Activated CD8-positive, alpha-beta memory T cell treated with anti-CD3 and anti-CD28 coated beads, Interleukin-2, amount 10 ng/mL, durations not matched to agents 7 days and 5 days (primary cell): ENCODE measurements around the gene KRTAP12-2. TPM values are rescaled to one million over a fixed set of nuclear protein-coding genes. Genes with fewer than 3 reads are reported as not detected.

Source experiments
- ATAC-seq: fragments of 150-1000 bp; cut with Tn5 transposase; one replicate; pipeline ENCODE4 v1.10.0; 2021; ENCODE audit warnings: moderate library complexity
- CTCF ChIA-PET: fragments of 350-600 bp; sonication (Branson Sonifier 250); formaldehyde crosslinking; loops from one replicate; lab custom pipeline; 2021; ENCODE audit warnings: antibody characterized with exemption; lab: Charles Lee
- DNase-seq: peaks from one replicate; pipeline ENCODE4 v3.0.0-alpha.2; 2020
- H3K27ac Mint-ChIP-seq: one replicate; pipeline ENCODE4 v1.8.0; 2021; ENCODE audit warnings: mild to moderate bottlenecking, mixed read lengths
- H3K27me3 Mint-ChIP-seq: one replicate; pipeline ENCODE4 v1.8.0; 2021; ENCODE audit warnings: mixed read lengths
- H3K36me3 Mint-ChIP-seq: one replicate; pipeline ENCODE4 v1.8.0; 2021; ENCODE audit warnings: mild to moderate bottlenecking, mixed read lengths
- H3K4me1 Mint-ChIP-seq: one replicate; pipeline ENCODE4 v1.8.0; 2021; ENCODE audit warnings: mixed read lengths
- H3K4me3 Mint-ChIP-seq: one replicate; pipeline ENCODE4 v1.8.0; 2021; ENCODE audit warnings: mild to moderate bottlenecking, moderate library complexity, mixed read lengths
- H3K9me3 Mint-ChIP-seq: one replicate; pipeline ENCODE4 v1.8.0; 2022; ENCODE audit warnings: low read depth, mixed read lengths
- total RNA-seq, 2 experiments: library from RNA; stranded (reverse); gene quantifications; one replicate each; pipeline ENCODE4 v1.2.3, GENCODE V29; 2021

The KRTAP12-2 gene
- total RNA-seq, 2 experiments from 2014 or later, result not detected

- Mint-ChIP-seq H3K9me3 (no peaks in the 10 kb centered on the region), H3K27ac (no peak overlapping the region), H3K4me3 (no peak overlapping the region), H3K36me3 (peaks cover 9% of the 10 kb centered on the region), H3K4me1 (peaks cover 3% of the 10 kb centered on the region), H3K27me3 (peaks cover 90% of the 10 kb centered on the region)
- CTCF ChIA-PET, result interaction anchor here (1.7 kb wide), 1 partner anchor 93 kb away, joined by 4 read pairs; no protein-coding TSS in a partner anchor
- ATAC-seq, result no peak
- peak; percentile 23 for DNase-seq
These were observed 41.6 kb upstream of the KRTAP12-2 start for GRCh38 chr21:44708213-44708865.

- peak; percentile 21 for DNase-seq
- CTCF ChIA-PET, result no interaction called here
- Mint-ChIP-seq H3K27me3 (peaks cover 90% of the 10 kb centered on the region), H3K9me3 (no peaks in the 10 kb centered on the region), H3K27ac (no peak overlapping the region), H3K4me3 (no peak overlapping the region), H3K36me3 (peaks cover 9% of the 10 kb centered on the region), H3K4me1 (peaks cover 3% of the 10 kb centered on the region)
- ATAC-seq, result no peak
These were observed 40.2 kb upstream of the KRTAP12-2 start for GRCh38 chr21:44706706-44707581.

GRCh38 chr21:44706026-44706705, 39.4 kb upstream of the KRTAP12-2 start:
- H3K4me1 Mint-ChIP-seq, result peaks cover 3% of the 10 kb centered on the region
- no peak overlapping the region for H3K27ac Mint-ChIP-seq
- no peak overlapping the region for H3K4me3 Mint-ChIP-seq
- no peaks in the 10 kb centered on the region for H3K9me3 Mint-ChIP-seq
- H3K27me3 Mint-ChIP-seq, result peaks cover 91% of the 10 kb centered on the region
- DNase-seq, result peak; percentile 22
- CTCF ChIA-PET, result no interaction called here
- no peak for ATAC-seq
- peaks cover 9% of the 10 kb centered on the region for H3K36me3 Mint-ChIP-seq

- DNase-seq (peak; percentile 19), ATAC-seq (no peak)
- Mint-ChIP-seq H3K4me1 (peaks cover 1% of the 10 kb centered on the region), H3K27ac (no peak overlapping the region), H3K36me3 (peaks cover 9% of the 10 kb centered on the region), H3K4me3 (no peak overlapping the region), H3K27me3 (peaks cover 91% of the 10 kb centered on the region), H3K9me3 (no peaks in the 10 kb centered on the region)
- CTCF ChIA-PET, result no interaction called here
These were observed 37.9 kb upstream of the KRTAP12-2 start for GRCh38 chr21:44704636-44705001.

GRCh38 chr21:44703731-44704635, 37.3 kb upstream of the KRTAP12-2 start:
- H3K9me3 Mint-ChIP-seq, result no peaks in the 10 kb centered on the region
- DNase-seq (peak; percentile 38), ATAC-seq (no peak)
- H3K27me3 Mint-ChIP-seq, result peaks cover 88% of the 10 kb centered on the region
- CTCF ChIA-PET, result interaction anchor here (1.0 kb wide), 1 partner anchor 193 kb away, joined by 3 read pairs; no protein-coding TSS in a partner anchor
- H3K4me1 Mint-ChIP-seq, result no peaks in the 10 kb centered on the region
- no peak overlapping the region for H3K4me3 Mint-ChIP-seq
- no peak overlapping the region for H3K27ac Mint-ChIP-seq
- peaks cover 9% of the 10 kb centered on the region for H3K36me3 Mint-ChIP-seq

- ATAC-seq, result no peak
- H3K27me3 Mint-ChIP-seq, result peaks cover 88% of the 10 kb centered on the region
- no peaks in the 10 kb centered on the region for H3K9me3 Mint-ChIP-seq
- CTCF ChIA-PET, result interaction anchor here (1.0 kb wide), 1 partner anchor 193 kb away, joined by 3 read pairs; no protein-coding TSS in a partner anchor
- H3K27ac Mint-ChIP-seq, result no peak overlapping the region
- DNase-seq, result peak; percentile 29
- no peaks in the 10 kb centered on the region for H3K4me1 Mint-ChIP-seq
- peaks cover 9% of the 10 kb centered on the region for H3K36me3 Mint-ChIP-seq
- H3K4me3 Mint-ChIP-seq, result no peak overlapping the region
These were observed 36.4 kb upstream of the KRTAP12-2 start for GRCh38 chr21:44702973-44703730.

GRCh38 chr21:44702111-44702972, 35.6 kb upstream of the KRTAP12-2 start:
- Mint-ChIP-seq H3K4me3 (no peak overlapping the region), H3K9me3 (no peaks in the 10 kb centered on the region), H3K27me3 (peaks cover 88% of the 10 kb centered on the region), H3K27ac (no peak overlapping the region), H3K4me1 (no peaks in the 10 kb centered on the region), H3K36me3 (peaks cover 9% of the 10 kb centered on the region)
- CTCF ChIA-PET, result interaction anchor here (1.0 kb wide), 2 partner anchors 10 to 192 kb away, joined by 3 read pairs; no protein-coding TSS in a partner anchor
- peak; percentile 37 for DNase-seq
- ATAC-seq, result no peak

- peaks cover 90% of the 10 kb centered on the region for H3K27me3 Mint-ChIP-seq
These were observed 34.8 kb upstream of the KRTAP12-2 start for GRCh38 chr21:44701541-44701940.

GRCh38 chr21:44701023-44701400, 34.3 kb upstream of the KRTAP12-2 start:
- CTCF ChIA-PET, result interaction anchor here (1.0 kb wide), 1 partner anchor 9 kb away, joined by 3 read pairs; no protein-coding TSS in a partner anchor
- H3K9me3 Mint-ChIP-seq, result no peaks in the 10 kb centered on the region
- H3K4me1 Mint-ChIP-seq, result no peaks in the 10 kb centered on the region
- no peak for DNase-seq
- no peak for ATAC-seq
- H3K27me3 Mint-ChIP-seq, result peaks cover 89% of the 10 kb centered on the region
- no peak overlapping the region for H3K27ac Mint-ChIP-seq
- H3K4me3 Mint-ChIP-seq, result no peak overlapping the region
- peaks cover 6% of the 10 kb centered on the region for H3K36me3 Mint-ChIP-seq

More at GRCh38 chr21:44701541-44701940, 34.8 kb upstream of the KRTAP12-2 start:
- H3K4me3 Mint-ChIP-seq, result no peak overlapping the region
- no peaks in the 10 kb centered on the region for H3K4me1 Mint-ChIP-seq
- H3K27ac Mint-ChIP-seq, result no peak overlapping the region
- DNase-seq (peak; percentile 35), ATAC-seq (no peak)
- peaks cover 9% of the 10 kb centered on the region for H3K36me3 Mint-ChIP-seq
- no peaks in the 10 kb centered on the region for H3K9me3 Mint-ChIP-seq
- CTCF ChIA-PET, result interaction anchor here (1.0 kb wide), 1 partner anchor 10 kb away, joined by 3 read pairs; no protein-coding TSS in a partner anchor

- peaks cover 1% of the 10 kb centered on the region for H3K36me3 Mint-ChIP-seq
- ATAC-seq (no peak), DNase-seq (peak; percentile 34)
- CTCF ChIA-PET, result no interaction called here
- peaks cover 85% of the 10 kb centered on the region for H3K27me3 Mint-ChIP-seq
- no peaks in the 10 kb centered on the region for H3K9me3 Mint-ChIP-seq
- H3K27ac Mint-ChIP-seq, result no peak overlapping the region
- H3K4me3 Mint-ChIP-seq, result no peak overlapping the region
- H3K4me1 Mint-ChIP-seq, result no peaks in the 10 kb centered on the region
These were observed 33.6 kb upstream of the KRTAP12-2 start for GRCh38 chr21:44700101-44701022.
